Nucleus accumbens (tissue), 56 donors: ENCODE measurements around the gene ATXN10.

Experiments
- DNase-seq, 56 donors: peaks; one replicate each; lab custom pipeline; 2025; lab: John Stamatoyannopoulos, UW

The ATXN10 gene

GRCh38 chr22:45744442-45744841 lies 72.8 kb downstream of the ATXN10 start:
- DNase-seq = no peak

- DNase-seq = no peak
Measured at GRCh38 chr22:45750626-45751025, 79.0 kb downstream of the ATXN10 start.

- DNase-seq = no peak
Measured at GRCh38 chr22:45752036-45752435, 80.4 kb downstream of the ATXN10 start.

GRCh38 chr22:45754822-45755221 lies 83.2 kb downstream of the ATXN10 start:
- no peak for DNase-seq

DNA sequence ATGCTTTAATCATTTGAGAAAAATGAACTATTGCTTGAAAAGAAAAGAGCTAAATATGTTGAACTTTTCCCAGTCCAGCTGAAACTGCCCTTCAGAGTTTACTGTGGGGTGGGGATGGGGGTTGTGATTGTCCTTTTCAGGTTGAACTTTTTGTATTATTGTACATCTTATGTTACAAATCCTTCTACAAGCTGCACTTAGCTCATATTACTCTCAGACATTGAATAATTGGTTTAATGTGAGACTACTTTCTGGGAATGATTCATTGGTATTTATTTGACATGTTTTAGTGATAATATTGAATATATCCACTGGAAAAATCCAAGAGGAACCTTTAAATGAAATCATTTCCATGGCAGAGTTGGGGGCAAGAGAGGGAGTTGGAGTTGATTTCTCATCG lies 84.9 kb downstream of the ATXN10 start:
- DNase-seq = no peak

DNA sequence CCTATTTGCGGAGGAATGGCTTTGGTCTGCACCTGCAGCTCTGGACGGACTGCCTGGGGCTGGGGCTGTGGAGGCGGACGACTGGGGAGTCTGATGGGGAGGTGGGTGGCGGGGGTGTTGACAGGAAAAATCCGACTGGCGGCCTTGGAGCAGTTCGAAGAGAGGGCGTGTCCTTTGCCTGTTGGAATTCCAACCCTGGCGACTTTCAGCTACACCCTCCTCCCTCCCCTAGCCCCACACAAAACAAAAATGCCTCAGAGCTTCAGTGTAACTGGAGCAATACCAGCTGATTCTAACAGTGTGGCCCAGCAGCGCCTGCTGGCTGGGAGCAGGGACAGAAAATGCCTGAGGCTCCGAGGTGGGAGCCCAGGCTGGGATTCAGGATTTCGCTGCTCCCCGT lies 85.4 kb downstream of the ATXN10 start:
- DNase-seq = peak in 33 of 56 donors; percentile 3 to 55 (median 24)

DNA sequence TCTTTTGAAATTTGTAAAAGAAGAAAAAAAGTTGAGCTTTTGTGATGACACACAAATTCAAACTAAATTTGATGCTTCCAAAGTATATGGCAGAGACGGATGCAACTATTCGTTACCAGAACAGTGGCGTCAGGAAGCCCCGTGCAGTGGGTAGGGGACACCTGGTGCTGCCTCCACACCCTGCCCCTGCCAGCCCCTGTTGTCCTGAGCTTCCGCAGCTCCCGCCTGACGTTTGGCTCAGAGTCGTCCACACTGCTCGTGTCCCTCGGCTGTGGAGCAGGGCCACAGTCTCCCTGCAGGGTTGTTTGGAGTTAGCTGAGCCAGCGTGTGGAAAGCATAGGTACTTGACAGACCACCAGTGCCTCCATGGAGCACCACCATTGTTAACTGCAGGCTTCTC lies 86.3 kb downstream of the ATXN10 start:
- peak in 1 of 56 donors; percentile 5 for DNase-seq

DNA sequence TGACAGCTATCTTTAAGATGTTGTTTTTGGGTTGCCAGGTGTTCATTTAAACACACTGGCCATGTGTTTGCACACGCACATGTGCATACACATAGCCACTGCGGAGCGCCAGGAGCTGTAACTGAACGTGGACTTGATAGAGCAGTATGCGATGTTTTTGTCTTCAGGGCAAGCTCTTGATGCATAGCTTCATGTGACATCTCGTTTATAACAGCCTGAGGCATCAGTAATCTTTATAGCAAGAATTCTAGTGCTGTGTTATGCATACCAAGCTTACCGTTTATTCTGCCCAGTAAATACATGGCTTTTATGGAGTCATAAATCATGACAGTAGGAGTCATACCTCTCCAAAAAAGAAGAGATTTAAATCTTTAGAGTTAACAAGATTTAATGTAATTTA lies 87.0 kb downstream of the ATXN10 start:
- no peak for DNase-seq

- no peak for DNase-seq
Measured at GRCh38 chr22:45760682-45761081, 89.0 kb downstream of the ATXN10 start.

DNA sequence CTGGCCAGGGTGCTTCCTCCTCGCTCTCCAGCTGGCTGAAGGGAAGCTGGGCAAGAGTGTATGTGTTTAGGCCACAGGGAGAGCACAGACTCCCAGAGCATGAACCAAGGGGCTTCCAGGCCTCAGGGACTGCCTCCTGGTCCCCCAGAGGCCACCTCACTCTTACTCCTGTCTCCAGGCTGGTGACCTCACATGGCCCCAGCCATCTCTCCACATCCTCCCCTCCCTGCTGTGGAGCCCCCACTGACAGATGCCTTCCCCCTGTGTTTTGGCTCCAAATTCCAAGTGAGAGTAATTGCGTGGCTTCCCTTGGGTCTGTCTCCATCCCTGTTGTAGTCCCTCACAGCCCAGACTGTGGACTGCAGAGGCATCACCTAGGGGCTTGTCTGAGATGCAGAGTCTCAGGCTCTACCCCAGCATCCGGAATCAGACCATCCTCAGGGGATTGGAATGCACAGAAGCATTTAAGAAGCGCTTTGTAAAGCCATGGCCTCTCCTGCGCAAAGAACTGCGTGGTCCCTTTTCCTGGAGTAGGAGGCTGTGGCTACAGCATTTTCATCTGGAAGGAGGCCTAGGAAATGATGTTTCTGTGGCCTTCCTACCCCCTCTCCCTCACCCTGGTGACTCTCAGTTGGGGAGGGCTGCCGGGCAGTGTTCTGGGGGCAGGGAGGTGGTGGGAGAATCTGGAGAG lies 91.1 kb downstream of the ATXN10 start:
- no peak for DNase-seq

DNA sequence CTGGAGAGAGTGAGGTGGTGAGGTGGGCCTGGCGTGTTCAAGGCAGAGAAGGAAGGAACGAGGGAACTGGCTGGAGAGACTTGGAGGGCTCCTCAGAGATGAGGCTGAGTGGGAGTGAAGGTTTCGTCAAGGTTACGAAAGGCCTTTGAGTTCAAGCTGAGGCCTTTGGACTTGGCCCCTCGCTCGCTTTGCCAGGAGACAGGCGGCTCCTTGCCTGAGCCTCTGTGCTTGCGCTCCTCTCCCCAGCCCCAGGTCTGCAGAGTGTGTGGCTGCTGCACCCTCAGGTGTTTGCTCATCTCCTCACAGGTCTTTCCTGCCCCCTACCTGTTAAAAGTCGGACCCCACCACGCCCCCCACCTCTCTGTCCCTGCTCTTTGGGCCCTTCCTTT lies 91.6 kb downstream of the ATXN10 start:
- DNase-seq = no peak

DNA sequence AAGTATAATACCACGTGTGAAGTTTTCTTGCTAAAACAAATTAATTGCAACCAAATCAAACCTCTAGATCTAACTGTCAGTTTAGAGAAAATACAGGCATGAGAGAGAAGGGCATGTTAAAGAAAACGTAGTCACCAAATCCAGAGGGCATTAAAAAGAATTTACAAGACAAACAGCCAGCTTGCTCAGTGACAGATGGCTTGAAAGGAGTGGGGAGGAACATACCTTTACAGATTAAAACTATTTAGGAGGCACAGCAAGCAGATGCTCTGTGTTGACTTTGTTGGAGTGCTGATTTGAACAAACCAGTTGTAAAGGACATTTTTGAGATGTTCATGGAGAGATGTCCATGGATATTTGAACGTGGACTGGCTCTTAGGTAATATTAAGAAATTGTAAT lies 96.9 kb downstream of the ATXN10 start:
- no peak for DNase-seq

DNA sequence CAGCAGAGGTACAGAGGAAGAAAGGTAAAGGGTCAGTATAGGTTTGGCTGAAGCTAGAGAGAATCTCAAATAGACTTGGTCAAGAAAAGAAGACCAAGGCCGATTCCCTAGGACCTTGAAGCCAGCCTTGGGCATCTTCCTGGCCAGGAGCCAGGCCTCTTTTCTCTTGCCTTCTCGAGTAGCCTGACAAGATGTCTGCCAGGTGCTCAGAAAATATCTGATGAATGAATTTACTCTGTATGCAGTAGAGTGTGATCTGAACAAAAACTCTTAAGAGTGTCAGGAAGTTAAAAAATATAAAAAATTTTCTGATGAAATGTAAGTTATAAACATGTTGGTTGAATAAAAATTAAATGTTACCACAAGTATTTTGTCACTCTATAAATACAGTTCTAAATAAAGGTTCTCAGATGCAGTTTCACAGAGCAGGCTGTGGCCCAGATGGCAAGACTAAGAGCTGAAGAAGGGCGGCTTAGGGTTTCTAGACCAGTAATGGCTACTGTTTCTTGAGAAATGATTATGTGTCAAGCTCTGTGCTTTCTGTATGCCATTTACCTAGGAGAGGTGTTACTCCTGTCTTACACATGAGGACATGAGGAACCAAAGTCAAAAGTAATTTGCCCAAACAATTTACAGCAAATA lies 98.1 kb downstream of the ATXN10 start:
- no peak for DNase-seq

GRCh38 chr22:45770506-45770905 lies 98.9 kb downstream of the ATXN10 start:
- no peak for DNase-seq

DNA sequence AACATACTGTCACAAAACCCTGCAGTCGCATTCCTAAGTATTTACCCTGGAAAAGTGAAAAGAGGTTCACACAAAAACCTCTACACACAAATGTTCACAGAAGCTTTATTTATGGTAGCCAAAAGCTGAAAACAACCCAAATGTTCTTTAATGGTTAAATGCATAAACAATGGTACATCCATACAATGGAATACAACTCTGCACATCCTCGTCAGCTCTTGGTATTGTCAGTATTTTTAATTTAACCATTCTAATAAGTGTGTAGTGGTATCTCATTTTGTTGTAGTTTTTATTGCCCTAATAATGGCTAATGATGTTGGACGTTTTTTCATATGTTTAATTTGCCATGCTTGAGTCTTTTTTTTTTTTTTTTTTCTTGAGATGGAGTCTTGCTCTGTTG lies 99.4 kb downstream of the ATXN10 start:
- DNase-seq = no peak

DNA sequence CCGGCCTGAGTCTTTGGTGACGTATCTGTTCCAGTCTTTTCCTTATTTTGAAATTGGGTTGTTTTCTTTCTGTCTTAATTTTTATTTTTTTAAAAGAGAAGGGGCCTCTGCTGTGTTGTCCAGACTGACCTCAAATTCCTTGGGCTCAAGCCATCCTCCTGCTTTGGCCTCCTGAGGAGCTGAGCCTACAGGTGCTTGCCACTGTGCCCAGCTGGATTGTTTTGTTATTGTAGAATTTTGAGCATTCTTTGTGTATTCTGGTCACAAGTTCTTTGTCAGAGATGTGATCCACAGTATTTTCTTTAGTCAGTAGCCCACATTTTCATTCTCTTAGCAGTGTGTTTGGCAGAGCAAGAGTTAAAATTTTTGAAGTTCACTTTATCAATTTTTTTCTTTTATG lies 100.1 kb downstream of the ATXN10 start:
- no peak for DNase-seq

GRCh38 chr22:45772743-45773142 lies 101.1 kb downstream of the ATXN10 start:
- no peak for DNase-seq

- DNase-seq = no peak
Measured at GRCh38 chr22:45774001-45774670, 102.5 kb downstream of the ATXN10 start.

- no peak for DNase-seq
Measured at GRCh38 chr22:45775062-45775461, 103.4 kb downstream of the ATXN10 start.

- no peak for DNase-seq
Measured at GRCh38 chr22:45775569-45776312, 104.1 kb downstream of the ATXN10 start.

DNA sequence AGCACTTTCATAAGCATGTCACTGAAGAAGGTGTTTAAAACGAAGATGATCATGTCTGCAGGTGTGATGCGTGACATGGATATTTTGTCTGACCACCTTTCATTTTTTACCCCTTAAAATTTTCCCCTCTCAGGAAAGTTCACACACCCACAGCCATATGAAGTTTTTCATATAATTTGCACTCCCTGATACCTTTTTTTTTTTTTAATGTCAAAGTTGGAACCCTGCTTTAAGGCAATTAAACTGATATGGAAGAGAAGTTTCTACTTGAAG lies 104.6 kb downstream of the ATXN10 start:
- no peak for DNase-seq
